RWPE1 (cell line): Measurements from ENCODE around the gene UNC5C.

Experiments
- CTCF ChIA-PET: fragments of 350-600 bp; sonication (Branson Sonifier 250); formaldehyde crosslinking; extraction: SDS; loops from one replicate; lab custom pipeline; 2021; lab: Yijun Ruan, JAX
- POLR2A ChIA-PET: fragments of 400-600 bp; formaldehyde crosslinking; extraction: SDS; loops from one replicate; lab custom pipeline; 2020; ENCODE audit warnings: antibody characterized with exemption; ENCODE audit not compliant: low non-redundant PET; lab: Yijun Ruan, JAX
- DNase-seq: peaks from one replicate; pipeline ENCODE4 v3.0.0; 2012; ENCODE audit warnings: low spot score
- H3K27ac ChIP-seq: fragments of 450-650 bp; 2 replicates; pipeline ENCODE4 v1.5.1; 2017
- CTCF ChIP-seq: fragments of 450-650 bp; conservative IDR thresholded peaks from 2 replicates; pipeline ENCODE4 v1.5.1; 2017; ENCODE audit warnings: low read depth, mild to moderate bottlenecking

UNC5C gene

GRCh38 chr4:95510145-95510544, 38.6 kb downstream of the UNC5C start:
- peak; percentile 10 for DNase-seq
- POLR2A ChIA-PET = no interaction called here
- TF ChIP-seq CTCF = peak; percentile 66
- CTCF ChIA-PET = interaction anchor here (0.5 to 1.6 kb wide), 9 partner anchors 10 to 841 kb away, joined by 3 to 6 read pairs (median 3); no protein-coding TSS in a partner anchor
- no peak overlapping the region for H3K27ac ChIP-seq

- POLR2A ChIA-PET = no interaction called here
- H3K27ac ChIP-seq = no peak overlapping the region
- no peak for TF ChIP-seq CTCF
- CTCF ChIA-PET = interaction anchor here (0.8 kb wide), 1 partner anchor 304 kb away, joined by 3 read pairs; no protein-coding TSS in a partner anchor
- no peak for DNase-seq
These were observed 40.4 kb downstream of the UNC5C start for GRCh38 chr4:95508421-95508820.

- no peak overlapping the region for H3K27ac ChIP-seq
- POLR2A ChIA-PET = no interaction called here
- TF ChIP-seq CTCF = no peak
- no peak for DNase-seq
- CTCF ChIA-PET = no interaction called here
These were observed 41.2 kb downstream of the UNC5C start for GRCh38 chr4:95507561-95507960.

- DNase-seq = no peak
- TF ChIP-seq CTCF = no peak
- CTCF ChIA-PET = no interaction called here
- POLR2A ChIA-PET = no interaction called here
- H3K27ac ChIP-seq = no peak overlapping the region
These were observed 41.6 kb downstream of the UNC5C start for GRCh38 chr4:95507147-95507546.

GRCh38 chr4:95506264-95506663, 42.5 kb downstream of the UNC5C start:
- DNase-seq = peak; percentile 5
- no peak overlapping the region for H3K27ac ChIP-seq
- ChIA-PET POLR2A (no interaction called here), CTCF (no interaction called here)
- no peak for TF ChIP-seq CTCF

- no peak overlapping the region for H3K27ac ChIP-seq
- CTCF ChIA-PET = interaction anchor here (0.9 kb wide), 1 partner anchor 1171 kb away, joined by 3 read pairs; no protein-coding TSS in a partner anchor
- POLR2A ChIA-PET = no interaction called here
These were observed 43.0 kb downstream of the UNC5C start for GRCh38 chr4:95505799-95506198.

More at GRCh38 chr4:95505799-95506198, 43.0 kb downstream of the UNC5C start:
- DNase-seq = no peak
- no peak for TF ChIP-seq CTCF
